Ecto neural progenitor cell (in vitro differentiated cells): ENCODE measurements around the gene SPATA24.
A peak's percentile ranks its signal among the peaks of the same experiment; 100 is the strongest.
"Not testable (repeated sequence)": the region's sequence is repeated elsewhere in the genome, so short reads cannot be mapped to it uniquely, and the experiment has no call there.

Source experiments
- DNase-seq: peaks from one replicate; pipeline ENCODE4 v3.0.0-alpha.2; 2018; ENCODE audit warnings: low spot score

SPATA24 gene

GRCh38 chr5:139394654-139395566 lies 9.0 kb downstream of the SPATA24 start, which contains the start of gene PROB1:
Gene PROB1, minus strand, starts transcription at chr5:139395104. Its CDS starts 23 bp downstream, at chr5:139395081.
- DNase-seq = no peak

DNA sequence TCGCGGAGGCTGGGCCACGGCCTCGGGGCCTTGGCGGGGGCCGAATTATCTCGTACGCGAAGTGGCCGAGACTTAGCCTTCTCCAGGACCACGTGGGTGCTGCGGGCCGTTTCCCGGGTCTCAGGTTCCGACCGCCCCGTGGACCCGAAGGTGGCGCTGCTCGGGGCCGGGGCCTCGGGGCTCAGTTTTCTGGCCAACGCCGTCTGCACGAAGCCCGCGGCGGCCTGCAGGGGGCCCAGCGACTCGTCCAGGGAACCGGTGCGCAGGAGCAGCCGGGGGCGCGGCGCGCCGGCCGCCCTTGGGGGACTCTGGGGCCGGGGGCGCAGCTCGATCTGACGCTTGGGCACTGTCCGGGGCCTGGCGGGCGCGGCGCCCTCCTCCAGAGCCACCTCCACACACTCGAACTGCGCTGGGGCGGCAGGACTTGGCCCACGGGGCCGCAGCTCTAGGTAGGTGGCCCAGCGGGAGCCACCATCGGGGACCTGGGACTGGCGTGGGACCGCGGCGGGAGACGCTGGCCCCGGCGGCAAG lies 9.7 kb downstream of the SPATA24 start:
- DNase-seq = peak; percentile 84

DNA sequence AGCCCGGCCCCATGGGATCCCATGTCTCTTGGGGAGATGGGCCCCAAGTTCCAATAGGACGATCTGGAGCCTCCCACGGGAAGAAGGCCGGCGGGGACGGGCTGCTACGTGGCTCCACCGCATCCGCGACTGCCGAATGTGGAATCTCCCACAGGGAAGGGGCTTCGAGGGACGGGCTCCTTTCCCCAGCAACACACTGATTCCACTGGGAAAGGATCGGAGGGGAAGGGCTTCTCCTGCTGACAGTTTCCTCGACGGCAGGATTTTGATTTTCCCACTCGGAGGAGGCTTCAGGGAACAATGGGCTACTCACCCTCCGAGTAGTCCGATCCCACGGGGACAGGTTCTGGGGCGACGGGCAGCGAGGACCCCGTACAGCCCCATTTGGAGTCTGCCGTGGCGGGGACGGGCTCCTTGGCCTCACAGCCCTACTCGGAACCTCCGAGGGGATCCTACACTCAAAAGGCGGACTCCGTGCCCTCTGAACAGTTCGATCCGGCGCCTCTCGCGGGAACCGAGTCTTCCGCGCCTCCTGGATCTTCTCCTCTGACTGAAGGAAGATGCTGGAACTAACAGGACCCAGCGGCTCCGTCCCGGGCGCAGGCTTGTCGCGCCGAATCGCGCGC lies 10.3 kb downstream of the SPATA24 start:
- no peak for DNase-seq

DNA sequence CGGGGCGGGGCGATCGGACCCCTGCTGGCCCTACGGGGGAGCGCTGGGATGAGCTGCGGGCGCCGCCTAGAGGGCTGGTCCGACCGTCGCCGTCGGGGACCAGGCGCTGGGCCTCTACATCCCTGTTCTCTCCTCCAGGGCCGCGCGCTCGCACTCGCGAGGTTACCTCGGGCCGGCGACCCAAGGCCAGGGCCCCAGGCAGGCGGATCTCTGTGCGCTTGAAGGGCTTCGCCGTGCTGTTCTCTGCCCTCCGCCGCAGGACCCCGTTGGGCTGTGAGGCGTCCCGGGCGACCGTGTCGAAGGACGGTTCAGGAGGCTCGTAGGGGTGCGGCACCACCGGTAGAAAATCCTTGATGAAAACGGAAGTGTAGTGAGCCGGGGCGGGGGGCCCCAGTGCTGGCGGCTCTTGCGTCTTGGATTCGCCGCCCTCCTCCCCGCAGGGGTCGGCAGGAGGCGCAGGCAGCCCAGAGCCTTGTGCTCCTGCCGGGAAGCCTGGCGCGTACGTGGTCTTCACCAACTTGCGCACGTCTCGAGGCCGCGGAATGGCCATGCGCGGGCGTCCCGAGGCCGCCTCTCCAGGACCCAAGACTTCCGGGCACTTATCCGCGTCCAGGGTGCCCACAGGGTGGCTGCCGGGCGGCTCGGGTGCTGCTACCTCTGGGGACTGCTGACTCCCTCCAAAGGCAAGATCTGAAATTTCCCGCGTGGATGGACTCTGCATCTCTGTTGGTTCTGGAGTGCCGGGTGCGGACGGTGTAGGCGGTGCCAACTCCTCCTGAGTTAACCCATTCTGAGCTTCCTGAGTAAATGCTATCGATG lies 11.0 kb downstream of the SPATA24 start:
- DNase-seq = peak; percentile 86

- no peak for DNase-seq
Observed at GRCh38 chr5:139392324-139392677, 11.6 kb downstream of the SPATA24 start.

DNA sequence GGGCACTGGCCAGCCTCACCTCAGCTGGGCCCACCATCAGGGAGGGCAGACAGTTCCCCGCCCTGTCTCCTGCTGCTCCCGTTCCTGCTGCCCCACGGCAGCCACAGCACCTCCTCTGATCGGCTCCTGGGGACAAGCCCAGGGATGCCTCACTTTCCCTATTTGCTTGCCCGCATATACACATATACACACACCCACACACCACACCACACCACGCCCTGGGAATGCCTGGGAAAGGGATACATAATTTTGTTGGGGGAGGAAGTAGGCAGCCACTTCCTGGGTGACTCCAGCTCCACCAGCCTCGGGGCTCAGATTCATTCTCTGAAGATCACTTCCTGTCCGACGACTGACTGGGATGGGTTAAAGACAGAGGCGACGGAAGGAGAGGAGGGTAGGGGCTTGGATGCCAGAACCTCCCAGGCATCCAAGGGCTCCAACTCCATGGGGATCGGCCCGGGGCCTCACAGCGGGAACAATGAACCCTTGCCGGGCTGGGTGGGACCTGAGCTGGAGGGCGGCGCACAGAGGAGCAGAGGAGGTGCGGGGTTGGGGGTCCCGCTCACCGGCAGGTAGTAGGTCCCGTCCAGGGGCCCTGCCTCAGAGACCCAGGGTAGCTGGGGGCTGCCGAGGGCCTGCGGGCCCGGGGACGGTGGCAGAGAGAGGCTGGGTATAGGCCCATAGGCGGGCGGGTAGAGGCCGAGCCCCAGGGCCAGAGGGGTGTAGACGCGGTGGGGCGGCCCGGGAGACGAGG lies 12.1 kb downstream of the SPATA24 start:
- no peak for DNase-seq

GRCh38 chr5:139390639-139391569 lies 13.0 kb downstream of the SPATA24 start:
- no peak for DNase-seq

DNA sequence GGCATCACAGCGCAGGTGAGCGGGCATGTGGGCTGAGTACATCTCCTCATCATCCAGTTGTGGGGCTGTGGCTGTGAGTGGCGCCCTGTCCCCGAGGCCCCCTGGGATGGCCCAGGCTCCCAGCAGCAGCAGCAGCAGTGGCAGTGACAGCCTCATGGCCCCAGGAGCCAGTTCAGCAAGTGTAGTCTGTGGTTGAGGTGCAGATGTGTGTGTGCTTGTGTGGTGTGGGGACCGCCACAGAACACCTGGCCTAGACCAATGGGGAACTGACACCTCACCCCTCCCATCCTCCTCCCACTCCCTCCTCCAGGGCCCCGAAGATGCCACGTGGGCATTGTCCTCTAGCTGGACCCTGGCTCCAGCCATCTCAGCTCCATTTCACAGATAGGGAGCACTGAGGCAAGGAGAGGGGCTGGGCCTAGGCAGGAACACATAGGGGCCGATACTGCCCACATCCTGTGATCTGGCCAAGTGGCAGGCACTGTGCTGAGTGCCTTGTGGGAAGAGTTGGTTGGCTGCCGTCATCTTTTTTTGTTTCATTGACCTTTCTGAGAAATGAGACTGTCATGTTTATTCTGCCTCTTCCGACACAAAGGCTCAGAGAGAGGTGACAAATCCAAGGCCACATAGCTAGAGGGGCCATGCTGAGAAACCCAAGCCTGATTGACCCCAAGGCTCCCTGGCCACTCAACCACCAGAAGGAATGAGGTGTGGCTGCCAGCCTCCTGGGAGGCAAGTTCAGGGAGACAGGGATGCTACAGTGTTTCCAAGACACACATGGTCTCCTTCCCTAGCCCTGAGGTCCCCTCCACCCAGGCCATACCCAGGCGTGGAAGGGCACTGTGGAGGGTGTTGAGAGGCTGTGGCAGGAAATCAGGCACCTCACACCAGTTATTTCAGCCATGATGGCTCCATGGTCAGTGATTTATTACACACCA lies 13.9 kb downstream of the SPATA24 start, which contains the start of gene MZB1:
Gene MZB1, minus strand, starts transcription at position 213 of the 938 bp plus-strand sequence. Its CDS starts 57 bp downstream, at position 156.
- DNase-seq = no peak

DNA sequence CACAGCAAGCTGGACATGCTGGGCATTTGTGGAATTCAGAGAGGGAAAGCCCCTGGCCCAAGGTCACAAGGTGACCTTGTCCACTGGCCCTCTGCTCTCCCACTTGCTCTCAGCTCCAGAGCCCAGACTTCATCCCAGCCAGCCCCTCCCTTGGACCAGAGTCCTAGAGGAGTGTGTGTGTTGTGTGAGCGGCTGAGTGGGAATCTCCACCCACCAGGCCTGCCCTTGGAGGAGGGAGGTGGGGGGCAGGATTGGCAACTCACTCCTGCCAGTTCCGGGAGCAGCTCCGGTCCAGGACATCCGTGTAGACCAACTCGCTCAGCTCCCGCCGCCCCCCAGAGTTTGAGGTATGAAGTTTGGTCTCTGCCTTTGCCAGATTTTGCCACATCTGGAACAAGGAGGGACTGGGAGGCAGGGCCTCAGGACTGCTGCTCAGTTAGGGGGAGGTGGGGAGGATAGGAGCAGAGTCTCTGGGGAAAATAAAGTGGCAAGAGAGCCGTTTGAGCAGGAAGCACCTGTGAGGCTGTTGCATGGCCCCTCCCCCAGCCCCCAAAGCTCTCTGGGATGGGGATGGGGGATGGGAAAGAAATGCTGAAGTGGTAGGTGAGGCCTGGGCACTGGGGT lies 15.6 kb downstream of the SPATA24 start:
- no peak for DNase-seq

DNA sequence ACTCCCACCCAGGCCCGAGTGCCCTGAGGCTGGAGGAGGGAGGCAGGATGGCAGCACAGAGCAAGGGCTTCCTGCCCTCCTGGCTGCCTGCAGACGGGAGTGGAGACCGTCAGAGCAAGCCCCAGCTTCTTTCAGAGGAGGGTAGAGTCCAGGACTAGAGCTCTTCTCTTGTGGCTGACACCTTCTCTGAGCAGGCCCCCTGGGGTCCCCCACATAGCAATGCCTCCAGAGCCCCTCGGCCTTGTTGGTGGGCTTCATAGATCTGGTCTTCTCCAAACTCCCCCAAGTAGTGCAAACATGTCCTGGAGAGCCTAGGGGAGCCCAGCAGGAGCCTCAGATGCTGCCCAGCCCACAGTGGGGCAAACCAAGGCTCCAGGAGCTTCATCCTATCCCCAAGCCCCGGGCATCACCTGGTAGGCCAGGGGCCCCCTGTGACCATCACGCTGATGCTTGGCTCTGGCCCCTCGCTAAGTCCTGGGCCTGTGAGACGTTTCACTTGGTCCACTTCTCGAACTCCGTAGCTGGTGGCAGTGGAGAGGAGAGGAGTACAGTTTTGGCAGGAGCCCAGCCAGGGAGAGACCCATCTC lies 16.2 kb downstream of the SPATA24 start:
- no peak for DNase-seq

DNA sequence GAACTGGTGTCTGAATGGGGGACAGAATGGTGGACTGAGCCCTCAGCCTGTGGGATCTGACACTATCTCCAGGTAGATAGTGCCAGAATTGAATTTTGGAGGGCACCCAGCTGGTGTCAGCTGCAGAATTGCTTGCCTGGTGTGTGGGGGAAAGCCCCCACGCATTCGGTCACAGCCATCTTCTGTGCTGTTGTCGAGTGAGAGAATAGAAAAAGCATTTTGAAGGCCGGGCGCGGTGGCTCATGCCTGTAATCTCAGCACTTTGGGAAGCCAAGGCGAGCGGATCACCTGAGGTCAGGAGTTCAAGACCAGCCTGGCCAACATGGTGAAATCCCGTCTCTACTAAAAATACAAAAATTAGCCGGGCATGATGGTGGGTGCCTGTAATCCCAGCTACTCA lies 16.9 kb downstream of the SPATA24 start:
- not testable (repeated sequence) for DNase-seq

GRCh38 chr5:139386050-139386438 lies 17.8 kb downstream of the SPATA24 start:
- no peak for DNase-seq

GRCh38 chr5:139385061-139386049 lies 18.5 kb downstream of the SPATA24 start:
- no peak for DNase-seq

DNA sequence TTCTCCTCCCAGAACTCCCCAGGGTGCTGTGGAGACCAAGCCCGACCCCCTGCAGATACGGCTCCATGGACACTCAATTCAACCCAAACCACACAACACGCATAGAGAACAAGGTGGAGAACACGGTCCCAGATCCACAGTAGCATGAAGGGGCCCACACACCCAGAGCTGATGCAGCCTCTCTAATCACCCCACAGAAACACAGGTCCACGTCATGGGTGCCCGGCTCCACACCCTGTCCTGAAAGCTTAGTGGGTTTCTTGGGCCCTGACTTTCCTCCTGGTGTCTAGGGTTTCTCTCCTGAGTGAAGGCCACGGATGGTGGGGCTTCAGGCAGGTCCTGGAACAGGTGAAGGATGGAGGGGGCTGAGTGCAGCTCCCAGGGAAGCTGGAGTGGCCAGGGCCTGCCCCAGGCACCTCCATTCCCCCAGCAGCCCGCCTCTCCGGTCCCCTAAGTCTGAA lies 19.3 kb downstream of the SPATA24 start:
- DNase-seq = no peak

- DNase-seq = no peak
Observed at GRCh38 chr5:139383993-139384590, 19.8 kb downstream of the SPATA24 start.

DNA sequence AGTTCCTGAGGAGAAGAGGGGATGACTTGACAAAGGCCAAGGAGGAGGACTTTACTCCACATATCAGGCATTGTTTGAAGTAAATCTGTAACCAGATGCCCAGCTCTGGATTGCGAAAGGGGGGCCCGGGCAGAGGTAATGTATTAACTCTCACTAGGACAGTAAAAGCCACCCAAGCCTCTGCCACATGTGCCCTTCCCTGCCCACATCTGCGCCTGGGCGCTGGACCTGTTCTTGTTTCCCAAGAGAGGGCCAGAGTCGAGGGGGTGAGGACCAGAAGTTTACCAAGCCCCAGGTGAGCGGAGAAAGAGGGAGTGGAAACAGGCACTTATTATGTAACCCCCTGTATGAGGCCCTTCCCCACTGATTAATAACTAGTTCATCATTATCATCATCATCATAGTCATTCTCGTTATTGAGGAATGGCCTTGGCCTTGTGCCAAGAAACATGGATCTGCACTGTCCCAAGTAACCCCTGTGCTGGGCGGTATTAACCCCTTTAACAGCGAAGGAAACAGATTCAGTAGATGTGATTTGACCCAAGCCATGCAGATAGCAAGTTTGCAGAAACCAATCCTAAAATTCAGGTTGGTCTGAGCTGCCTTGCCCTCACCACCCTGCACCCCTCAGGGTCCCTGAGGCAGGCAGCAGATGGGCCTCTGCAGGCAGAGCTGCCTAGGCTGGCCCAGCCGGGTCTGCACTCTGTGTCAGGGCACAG lies 20.5 kb downstream of the SPATA24 start, which contains the start of gene SLC23A1:
Gene SLC23A1, minus strand, starts transcription at position 23 of the 718 bp plus-strand sequence. CDS start 44 bp downstream, outside the sequence.
- no peak for DNase-seq
